NT2/D1 (cell line): ENCODE measurements around the gene NHS.

Experiments used
- DNase-seq: peaks from one replicate; pipeline ENCODE4 v3.0.0-alpha.2; 2011; ENCODE audit warnings: low read depth, low spot score
- H3K27me3 ChIP-seq: 2 replicates; pipeline ENCODE4 v1.6.0; 2011; ENCODE audit warnings: mild to moderate bottlenecking; ENCODE audit not compliant: insufficient read length, insufficient read depth
- H3K36me3 ChIP-seq: 2 replicates; pipeline ENCODE4 v1.6.1; 2011; ENCODE audit warnings: mild to moderate bottlenecking, low read length, mixed read lengths; ENCODE audit not compliant: insufficient read depth, insufficient read length
- H3K4me1 ChIP-seq: 2 replicates; pipeline ENCODE4 v1.5.1; 2011; ENCODE audit not compliant: insufficient read depth, insufficient read length
- H3K4me3 ChIP-seq: 2 replicates; pipeline ENCODE4 v1.5.1; 2011; ENCODE audit warnings: low read depth; ENCODE audit not compliant: insufficient read length
- H3K9ac ChIP-seq: 2 replicates; pipeline ENCODE4 v1.6.0; 2011; ENCODE audit warnings: low read depth; ENCODE audit not compliant: insufficient read length
- H3K9me3 ChIP-seq: 2 replicates; pipeline ENCODE4 v1.5.1; 2011; ENCODE audit warnings: mild to moderate bottlenecking, low read length; ENCODE audit not compliant: insufficient read depth
- SUZ12 ChIP-seq: IDR thresholded peaks from 2 replicates; pipeline ENCODE4 v1.6.1; 2011; ENCODE audit not compliant: insufficient read length, insufficient read depth; ENCODE audit errors: extremely low read depth
- YY1 ChIP-seq: IDR thresholded peaks from 2 replicates; pipeline ENCODE4 v1.6.1; 2011; ENCODE audit not compliant: insufficient read length, insufficient read depth
- ZNF274 ChIP-seq: IDR thresholded peaks from 2 replicates; pipeline ENCODE4 v1.6.1; 2011; ENCODE audit warnings: mild to moderate bottlenecking, low read depth, low read length

Gene NHS

DNA sequence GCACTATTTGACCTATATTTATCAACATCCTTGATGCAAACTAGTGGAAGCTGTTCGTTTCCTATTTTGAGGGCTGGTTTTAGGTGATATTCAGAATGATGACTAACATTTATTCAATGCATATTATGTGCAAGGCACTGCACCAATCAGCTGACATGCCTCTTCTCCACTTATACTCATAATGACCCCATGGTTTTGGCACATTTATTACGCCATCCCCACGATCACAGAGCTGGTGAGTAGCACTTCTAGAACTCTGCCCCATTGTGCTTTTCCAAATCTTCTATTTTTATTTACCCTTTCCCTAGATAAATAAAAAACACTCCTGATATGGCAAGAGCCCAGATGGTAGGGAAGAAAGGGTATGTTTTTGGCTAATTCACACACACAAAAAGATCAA lies 375.4 kb downstream of the NHS start:
- TF ChIP-seq SUZ12: no peak
- no peak for TF ChIP-seq YY1
- no peak for TF ChIP-seq ZNF274
- Histone ChIP-seq H3K9me3 (no peaks in the 10 kb centered on the region), H3K27me3 (no peaks in the 10 kb centered on the region), H3K4me3 (no peak overlapping the region), H3K36me3 (peaks cover 3% of the 10 kb centered on the region), H3K4me1 (no peaks in the 10 kb centered on the region), H3K9ac (no peak overlapping the region)
- DNase-seq: no peak

DNA sequence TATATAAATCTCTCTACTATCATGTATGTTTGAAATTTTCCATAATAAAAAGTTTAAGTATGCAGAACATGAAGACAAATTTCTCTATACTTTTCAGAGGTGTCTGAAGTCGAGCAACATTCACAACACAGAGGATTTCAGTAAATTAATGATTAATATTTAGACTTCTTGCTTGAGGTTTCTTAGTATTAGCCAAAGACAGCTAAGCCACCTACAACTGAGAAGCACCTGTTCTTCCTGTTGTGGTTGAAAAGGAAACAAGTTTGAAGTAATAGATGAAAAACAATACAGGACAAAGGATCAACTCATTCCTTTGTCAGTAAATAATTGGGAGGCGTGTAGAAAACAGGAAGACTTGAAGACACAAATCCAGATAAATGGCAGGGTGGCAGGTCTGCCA lies 383.4 kb downstream of the NHS start:
- Histone ChIP-seq H3K36me3 (no peaks in the 10 kb centered on the region), H3K4me3 (no peak overlapping the region), H3K9me3 (no peaks in the 10 kb centered on the region), H3K4me1 (no peaks in the 10 kb centered on the region), H3K9ac (no peak overlapping the region), H3K27me3 (no peaks in the 10 kb centered on the region)
- TF ChIP-seq YY1: no peak
- TF ChIP-seq ZNF274: no peak
- no peak for TF ChIP-seq SUZ12
- no peak for DNase-seq

GRCh38 chrX:17759990-17760389 lies 385.0 kb downstream of the NHS start:
- TF ChIP-seq ZNF274 (no peak), YY1 (no peak), SUZ12 (no peak)
- no peak overlapping the region for H3K4me3 ChIP-seq

GRCh38 chrX:17767734-17768133 lies 392.7 kb downstream of the NHS start:
- H3K36me3 ChIP-seq: no peaks in the 10 kb centered on the region
- H3K9me3 ChIP-seq: no peaks in the 10 kb centered on the region
- H3K4me1 ChIP-seq: no peaks in the 10 kb centered on the region
- H3K9ac ChIP-seq: no peak overlapping the region
- H3K27me3 ChIP-seq: peaks cover 7% of the 10 kb centered on the region
- TF ChIP-seq YY1: no peak
- no peak for TF ChIP-seq SUZ12
- TF ChIP-seq ZNF274: no peak
- no peak overlapping the region for H3K4me3 ChIP-seq
- DNase-seq: no peak

More at GRCh38 chrX:17759990-17760389, 385.0 kb downstream of the NHS start:
- no peaks in the 10 kb centered on the region for H3K4me1 ChIP-seq
- no peaks in the 10 kb centered on the region for H3K27me3 ChIP-seq
- H3K9ac ChIP-seq: no peak overlapping the region
- no peaks in the 10 kb centered on the region for H3K9me3 ChIP-seq
- no peak for DNase-seq
- H3K36me3 ChIP-seq: no peaks in the 10 kb centered on the region

- H3K36me3 ChIP-seq: no peaks in the 10 kb centered on the region
- no peak overlapping the region for H3K4me3 ChIP-seq
- no peaks in the 10 kb centered on the region for H3K9me3 ChIP-seq
- no peaks in the 10 kb centered on the region for H3K4me1 ChIP-seq
- no peak overlapping the region for H3K9ac ChIP-seq
- TF ChIP-seq ZNF274: no peak
- no peak for TF ChIP-seq SUZ12
- no peak for TF ChIP-seq YY1
- no peak for DNase-seq
- H3K27me3 ChIP-seq: peaks cover 9% of the 10 kb centered on the region
Measured at GRCh38 chrX:17768997-17769396, 394.0 kb downstream of the NHS start.

- H3K36me3 ChIP-seq: no peaks in the 10 kb centered on the region
- TF ChIP-seq YY1 (no peak), SUZ12 (no peak), ZNF274 (no peak)
- no peak overlapping the region for H3K4me3 ChIP-seq
- peaks cover 9% of the 10 kb centered on the region for H3K27me3 ChIP-seq
- DNase-seq: no peak
- no peaks in the 10 kb centered on the region for H3K4me1 ChIP-seq
- no peaks in the 10 kb centered on the region for H3K9me3 ChIP-seq
- no peak overlapping the region for H3K9ac ChIP-seq
Measured at GRCh38 chrX:17769701-17770269, 394.8 kb downstream of the NHS start.

GRCh38 chrX:17773221-17773876 lies 398.3 kb downstream of the NHS start:
- Histone ChIP-seq H3K9me3 (peaks cover 4% of the 10 kb centered on the region; the same call in 1 of the 2 replicates), H3K36me3 (no peaks in the 10 kb centered on the region), H3K4me3 (no peak overlapping the region), H3K9ac (no peak overlapping the region), H3K27me3 (peaks cover 9% of the 10 kb centered on the region), H3K4me1 (no peaks in the 10 kb centered on the region)
- DNase-seq: no peak
- TF ChIP-seq ZNF274 (no peak), SUZ12 (no peak), YY1 (no peak)
